Kidney (tissue), 14 donors: Measurements from ENCODE around the gene TACC2. TPM values are rescaled to one million over a fixed set of nuclear protein-coding genes. Genes with fewer than 3 reads are reported as not detected.

Experiments
- DNase-seq, 5 donors: peaks; one replicate each; pipeline ENCODE4 v3.0.0-alpha.2; 2013 to 2020
- FAIRE-seq: peaks from 2 replicates; lab custom pipeline; 2012; peaks lifted over from hg19 to GRCh38; lab: Jason Lieb, UNC
- H3K27ac ChIP-seq, 2 donors: one replicate each; pipeline ENCODE4 v1.7.0; 2013; ENCODE audit warnings: low read depth in 2 of 2, low read length in 2 of 2, inconsistent platforms in 1 of 2
- H3K27me3 ChIP-seq: one replicate; pipeline ENCODE4 v1.7.1; 2013; ENCODE audit warnings: low read length, inconsistent platforms; ENCODE audit not compliant: control insufficient read depth, insufficient read depth
- H3K36me3 ChIP-seq, 3 donors: one replicate each; pipeline versions ENCODE4 v1.7.0 to v1.7.1; 2013; ENCODE audit warnings: low read length in 3 of 3, control low read depth in 1 of 3, inconsistent platforms in 1 of 3; ENCODE audit not compliant: insufficient read depth in 3 of 3, control insufficient read depth in 2 of 3
- H3K4me1 ChIP-seq, 3 donors: one replicate each; pipeline versions ENCODE4 v1.7.0 to v1.7.1; 2013; ENCODE audit warnings: low read length in 3 of 3, inconsistent platforms in 1 of 3, low read depth in 1 of 3; ENCODE audit not compliant: control insufficient read depth in 2 of 3, insufficient read depth in 2 of 3
- H3K4me3 ChIP-seq, 3 donors: one replicate each; pipeline versions ENCODE4 v1.7.0 to v1.8.1; 2013; ENCODE audit warnings: low read length in 3 of 3, control low read depth in 1 of 3, inconsistent platforms in 1 of 3
- H3K9ac ChIP-seq, 3 donors: one replicate each; pipeline versions ENCODE4 v1.7.0 to v1.7.1; 2013; ENCODE audit warnings: low read length in 3 of 3, control low read depth in 1 of 3, inconsistent platforms in 1 of 3
- H3K9me3 ChIP-seq, 3 donors: one replicate each; pipeline versions ENCODE4 v1.7.0 to v1.7.1; 2013; ENCODE audit warnings: low read length in 3 of 3, control low read depth in 1 of 3, inconsistent platforms in 1 of 3; ENCODE audit not compliant: control insufficient read depth in 2 of 3, insufficient read depth in 1 of 3
- CTCF ChIP-seq: IDR thresholded peaks from 3 replicates; pipeline ENCODE4 v1.5.1; 2012; ENCODE audit warnings: mild to moderate bottlenecking, moderate library complexity, borderline replicate concordance; ENCODE audit not compliant: insufficient read depth; ENCODE audit errors: extremely low read depth
- intact Hi-C: fragments of 100-400 bp; cut with DNase I; formaldehyde crosslinking; loops from one replicate; pipeline ENCODE4 v1.11.1; 2022
- polyA plus RNA-seq: library from polyadenylated mRNA; stranded (reverse); fragments of 350-450 nt; fragmentation: Illumina TruSeq; extraction: RNeasy Lipid Tissue Mini Kit (QIAGEN cat#74804); gene quantifications from one replicate; pipeline ENCODE4 v1.2.3, GENCODE V29; 2014; ENCODE audit warnings: low read depth, low replicate concordance; ENCODE audit not compliant: insufficient read depth
- total RNA-seq: library from RNA; stranded (reverse); fragmentation: NEBNext Ultra II Directional; extraction: Animal tissue kit (Norgen Biotek cat#: 25700); gene quantifications from one replicate; pipeline ENCODE4 v1.2.1, GENCODE V29; 2021
- donor health status: control.
- donor health status: control.
- donor health status: control.
- donor health status: control.
- donor health status: control.
- donor health status: DM: yes; HTN: yes; CAD: no.
- donor health status: Normal renal cell carcinoma (clear cell type).

The TACC2 gene
- total and polyA plus RNA-seq, 2 donors from 2014 or later, result 36.4 to 81.0 TPM

- TF ChIP-seq CTCF, result no peak
- FAIRE-seq, result no peak
- no peak overlapping the region for H3K4me3 ChIP-seq
- H3K4me1 ChIP-seq, result no peaks in the 10 kb centered on the region
- DNase-seq, result no peak
- no peak overlapping the region for H3K27ac ChIP-seq
- H3K27me3 ChIP-seq, result no peaks in the 10 kb centered on the region
- no peaks in the 10 kb centered on the region for H3K36me3 ChIP-seq
- no peak overlapping the region for H3K9ac ChIP-seq
- intact Hi-C loops, result no loop called here
- H3K9me3 ChIP-seq, result no peaks in the 10 kb centered on the region
Observed at GRCh38 chr10:122181876-122182275, 192.9 kb downstream of the TACC2 start.

- DNase-seq, result peak in 1 of 5 donors; percentile 2
- FAIRE-seq, result no peak
- H3K4me1 ChIP-seq, result peaks cover 0 to 3% (median 0%) of the 10 kb centered on the region in 3 donors
- H3K9ac ChIP-seq, result no peak overlapping the region
- no peaks in the 10 kb centered on the region for H3K36me3 ChIP-seq
- H3K27me3 ChIP-seq, result no peaks in the 10 kb centered on the region
- H3K9me3 ChIP-seq, result no peaks in the 10 kb centered on the region
- no peak overlapping the region for H3K4me3 ChIP-seq
- intact Hi-C loops, result no loop called here
- TF ChIP-seq CTCF, result no peak
- H3K27ac ChIP-seq, result no peak overlapping the region
Observed at GRCh38 chr10:122182308-122182707, 193.3 kb downstream of the TACC2 start.

- Histone ChIP-seq H3K27me3 (no peaks in the 10 kb centered on the region), H3K4me3 (no peak overlapping the region), H3K27ac (no peak overlapping the region), H3K4me1 (peaks cover 0 to 3% (median 0%) of the 10 kb centered on the region in 3 donors), H3K36me3 (no peaks in the 10 kb centered on the region), H3K9me3 (no peaks in the 10 kb centered on the region), H3K9ac (no peak overlapping the region)
- TF ChIP-seq CTCF, result no peak
- FAIRE-seq (no peak), DNase-seq (no peak)
- intact Hi-C loops, result no loop called here
Observed at GRCh38 chr10:122184254-122184653, 195.3 kb downstream of the TACC2 start.

GRCh38 chr10:122185643-122186042, 196.7 kb downstream of the TACC2 start:
- intact Hi-C loops, result no loop called here
- DNase-seq, result no peak
- H3K9me3 ChIP-seq, result no peaks in the 10 kb centered on the region
- no peaks in the 10 kb centered on the region for H3K27me3 ChIP-seq
- no peak overlapping the region for H3K9ac ChIP-seq
- no peaks in the 10 kb centered on the region for H3K36me3 ChIP-seq
- TF ChIP-seq CTCF, result no peak
- no peak for FAIRE-seq
- no peak overlapping the region for H3K4me3 ChIP-seq
- peaks cover 0 to 3% (median 0%) of the 10 kb centered on the region in 3 donors for H3K4me1 ChIP-seq
- H3K27ac ChIP-seq, result no peak overlapping the region
